GM12892 (cell line): ENCODE results near the gene CCDC148.
"Not testable (repeated sequence)": the region's sequence is repeated elsewhere in the genome, so short reads cannot be mapped to it uniquely, and the experiment has no call there.

ENCODE experiments used
- DNase-seq: peaks from one replicate; pipeline ENCODE4 v3.0.0; 2011; ENCODE audit not compliant: insufficient read length
- FAIRE-seq: peaks from 2 replicates; lab custom pipeline; 2011; peaks lifted over from hg19 to GRCh38; lab: Jason Lieb, UNC
- POLR2A ChIP-seq: IDR thresholded peaks from 2 replicates; pipeline ENCODE4 v1.6.1; 2011; ENCODE audit warnings: low read depth, low read length, control low read depth
- POLR2AphosphoS5 ChIP-seq: IDR thresholded peaks from 2 replicates; pipeline ENCODE4 v1.6.1; 2011; ENCODE audit warnings: low read depth, low read length, control low read depth
- TAF1 ChIP-seq: IDR thresholded peaks from 2 replicates; pipeline ENCODE4 v1.6.1; 2011; ENCODE audit warnings: low read depth, mild to moderate bottlenecking, control low read depth, low read length, borderline replicate concordance

Gene CCDC148

DNA sequence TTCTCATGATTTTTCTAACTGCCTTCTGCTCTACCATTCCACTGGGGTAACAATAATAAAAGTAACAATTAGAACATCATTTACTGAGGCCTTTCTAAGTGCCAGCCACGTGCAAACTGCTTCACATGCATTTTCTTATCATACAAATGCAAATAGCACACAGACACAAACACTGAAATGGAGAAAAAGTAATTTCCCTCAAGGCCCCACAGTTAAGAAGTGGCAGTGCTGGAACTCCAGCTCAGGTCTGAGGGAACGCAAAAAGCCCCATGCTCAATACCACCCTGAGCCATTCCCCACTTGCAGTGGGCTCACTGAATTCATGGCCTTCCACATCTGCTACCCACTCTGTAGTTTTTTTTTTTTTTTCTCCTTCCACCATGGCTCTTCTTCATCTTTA lies 214.3 kb downstream of the CCDC148 start:
- no peak for FAIRE-seq
- no peak for DNase-seq
- TF ChIP-seq POLR2A: no peak
- TF ChIP-seq TAF1: no peak
- TF ChIP-seq POLR2AphosphoS5: no peak

DNA sequence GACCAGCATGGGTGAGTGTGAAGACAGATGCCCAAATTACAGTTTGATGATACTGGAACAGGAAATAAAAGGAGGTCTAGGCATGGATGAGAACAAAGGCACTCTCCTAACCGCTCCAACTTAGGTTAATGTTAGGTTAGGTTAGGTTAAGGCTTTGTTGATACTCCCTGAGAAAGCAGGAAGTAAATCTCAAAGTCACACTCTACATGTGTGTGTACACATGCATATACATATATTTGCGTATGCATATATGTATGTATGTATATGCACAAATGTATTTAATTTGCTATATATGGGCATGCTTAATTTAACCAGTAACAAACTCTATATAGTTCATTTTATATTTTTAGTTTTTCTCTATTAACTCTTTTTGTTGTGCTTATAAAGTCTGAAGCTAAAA lies 215.6 kb downstream of the CCDC148 start:
- DNase-seq: no peak
- no peak for FAIRE-seq
- TF ChIP-seq TAF1: no peak
- TF ChIP-seq POLR2A: no peak

DNA sequence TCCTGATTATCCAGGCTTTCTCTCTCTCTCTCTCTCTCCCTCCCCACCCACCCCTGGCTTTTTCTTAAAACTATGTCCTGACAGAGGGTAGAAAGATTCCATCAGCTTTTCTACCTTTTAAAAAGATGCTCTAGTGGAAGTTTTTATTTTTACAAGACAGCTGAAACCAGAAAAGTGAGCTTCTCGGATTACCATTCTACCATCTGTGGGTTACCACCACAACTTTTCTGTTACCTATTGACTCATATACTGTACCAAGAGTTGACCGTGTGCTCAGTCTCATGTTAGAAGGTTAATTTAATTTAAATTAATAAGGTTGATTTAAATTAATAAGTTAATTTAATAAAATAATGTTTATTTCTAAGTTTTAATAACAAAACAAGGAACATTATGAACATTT lies 217.3 kb downstream of the CCDC148 start:
- DNase-seq: no peak
- no peak for FAIRE-seq
- TF ChIP-seq POLR2AphosphoS5 (no peak), TAF1 (no peak), POLR2A (no peak)

DNA sequence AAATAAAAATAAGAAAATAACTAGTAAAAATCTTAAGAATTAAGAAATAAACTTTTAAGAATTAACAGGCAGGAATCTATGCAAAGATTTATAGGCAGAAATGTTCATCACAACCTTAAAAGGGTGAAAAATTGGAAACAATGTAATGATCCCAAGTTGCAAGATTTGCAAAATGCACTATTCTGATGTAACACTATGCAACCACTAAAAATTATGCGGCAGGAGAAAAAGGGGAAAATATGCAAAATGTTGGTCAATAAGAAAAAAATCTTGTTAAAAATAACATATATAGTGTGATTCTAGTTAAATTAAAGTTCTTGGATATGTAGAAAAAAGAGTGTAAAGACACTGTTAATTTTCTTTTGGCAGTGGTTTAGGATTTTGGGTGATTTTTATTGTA lies 222.1 kb downstream of the CCDC148 start:
- no peak for DNase-seq
- TF ChIP-seq POLR2A (no peak), TAF1 (no peak), POLR2AphosphoS5 (no peak)
- no peak for FAIRE-seq

DNA sequence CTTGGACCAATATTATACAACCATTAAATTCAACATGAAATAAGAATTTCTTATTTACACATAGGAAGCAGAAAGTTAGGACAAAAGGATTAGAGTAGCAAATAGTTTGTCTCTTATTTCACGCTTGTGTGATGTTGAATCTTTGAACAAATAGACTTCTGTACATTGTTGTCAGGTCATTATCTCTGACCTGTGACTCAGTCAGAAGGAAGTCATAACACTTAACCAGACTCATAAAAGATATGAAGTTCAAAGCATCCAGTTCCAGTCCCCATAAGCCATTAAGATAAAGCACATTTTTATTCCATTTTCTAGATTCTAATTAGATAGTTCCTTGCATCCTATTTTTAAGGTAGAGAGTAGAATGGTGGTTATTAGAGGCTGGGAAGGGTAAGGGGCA lies 224.1 kb downstream of the CCDC148 start:
- DNase-seq (no peak), FAIRE-seq (no peak)
- TF ChIP-seq TAF1 (no peak), POLR2A (no peak), POLR2AphosphoS5 (no peak)

DNA sequence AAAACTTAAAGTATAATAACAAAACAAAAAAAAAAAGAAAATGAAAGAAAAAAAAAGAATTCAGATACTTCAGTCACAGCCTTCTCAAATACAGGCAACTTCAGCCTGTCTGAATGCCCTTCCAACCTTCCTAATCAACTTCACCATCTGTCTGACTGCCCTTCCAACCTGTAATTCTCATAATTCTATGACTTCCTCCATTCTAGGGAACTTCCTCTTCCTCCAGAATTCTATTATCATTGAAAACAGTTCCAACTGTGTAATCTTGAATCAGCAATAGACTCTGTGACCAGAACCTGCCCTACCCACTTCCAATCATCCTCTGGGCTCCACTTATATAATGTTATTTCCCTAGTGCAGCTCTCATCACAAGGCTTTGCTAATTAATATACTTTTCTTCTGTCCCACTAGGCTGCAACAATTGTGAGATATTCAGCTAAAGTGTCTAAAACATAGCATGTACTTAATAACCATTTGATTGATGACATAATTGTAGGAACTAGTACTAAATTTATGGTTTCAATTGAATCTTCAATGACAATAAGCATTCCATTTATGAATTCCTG lies 227.5 kb downstream of the CCDC148 start:
- no peak for DNase-seq
- TF ChIP-seq TAF1: no peak
- no peak for TF ChIP-seq POLR2AphosphoS5
- TF ChIP-seq POLR2A: no peak
- no peak for FAIRE-seq

DNA sequence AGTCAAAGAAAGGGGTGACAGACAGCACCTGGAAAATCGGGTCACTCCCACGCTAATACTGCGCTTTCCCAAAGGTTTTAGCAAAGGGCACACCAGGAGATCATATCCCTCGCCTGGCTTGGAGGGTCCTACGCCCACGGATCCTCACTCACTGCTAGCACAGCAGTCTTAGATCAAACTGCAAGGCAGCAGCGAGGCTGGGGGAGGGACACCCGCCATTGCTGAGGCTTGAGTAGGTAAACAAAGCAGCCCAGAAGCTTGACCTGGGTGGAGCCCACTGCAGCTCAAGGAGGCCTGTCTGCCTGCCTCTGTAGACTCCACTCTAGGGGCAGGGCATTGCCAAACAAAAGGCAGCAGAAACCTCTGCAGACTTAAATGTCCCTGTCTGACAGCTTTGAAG lies 233.5 kb downstream of the CCDC148 start:
- DNase-seq, FAIRE-seq: not testable (repeated sequence)

DNA sequence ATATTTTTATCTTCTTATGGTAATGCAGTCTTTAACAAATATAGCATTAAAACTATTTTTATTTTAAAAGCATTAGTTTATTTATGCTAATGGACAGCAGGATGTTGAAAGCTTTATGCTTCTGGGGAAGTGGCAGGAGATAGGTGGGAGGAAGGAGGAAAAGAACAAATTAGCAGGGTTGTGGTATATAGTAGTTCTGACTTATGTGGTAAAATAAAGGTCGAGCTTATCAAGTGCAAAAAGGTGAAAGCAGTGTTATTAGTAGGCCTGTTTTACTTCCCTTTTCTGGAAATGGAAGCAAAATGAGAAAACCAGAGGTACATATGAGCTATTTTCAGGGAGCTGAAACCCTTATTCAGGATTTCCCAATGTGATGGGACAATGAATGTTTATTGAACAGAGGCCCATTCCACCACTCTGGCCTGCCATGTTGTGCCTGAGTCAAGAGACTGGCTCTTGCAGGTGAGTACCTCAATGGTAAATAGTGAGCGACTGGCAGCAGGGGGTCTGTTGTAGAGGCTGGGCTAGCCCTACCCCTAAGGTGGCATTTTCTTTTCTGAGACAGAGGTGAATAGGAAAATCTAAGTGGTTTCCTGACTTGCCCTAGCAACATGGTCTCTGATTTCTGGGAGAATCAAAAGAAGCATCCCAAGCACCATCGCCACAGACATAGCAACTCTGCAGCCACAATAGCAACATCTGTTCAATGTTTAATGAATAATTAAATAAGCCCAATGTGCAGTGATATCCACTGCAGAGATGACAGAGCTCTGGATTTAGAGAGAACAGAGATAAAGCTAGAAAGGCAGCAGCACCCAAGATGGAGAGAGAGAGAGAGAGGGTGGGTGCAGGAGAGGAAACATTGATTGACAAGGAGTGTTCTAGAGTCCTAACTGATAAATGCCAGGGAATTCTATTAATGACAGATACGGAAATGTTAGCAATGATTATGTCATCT lies 235.2 kb downstream of the CCDC148 start:
- FAIRE-seq (no peak), DNase-seq (no peak)
- TF ChIP-seq POLR2A (no peak), TAF1 (no peak), POLR2AphosphoS5 (no peak)

DNA sequence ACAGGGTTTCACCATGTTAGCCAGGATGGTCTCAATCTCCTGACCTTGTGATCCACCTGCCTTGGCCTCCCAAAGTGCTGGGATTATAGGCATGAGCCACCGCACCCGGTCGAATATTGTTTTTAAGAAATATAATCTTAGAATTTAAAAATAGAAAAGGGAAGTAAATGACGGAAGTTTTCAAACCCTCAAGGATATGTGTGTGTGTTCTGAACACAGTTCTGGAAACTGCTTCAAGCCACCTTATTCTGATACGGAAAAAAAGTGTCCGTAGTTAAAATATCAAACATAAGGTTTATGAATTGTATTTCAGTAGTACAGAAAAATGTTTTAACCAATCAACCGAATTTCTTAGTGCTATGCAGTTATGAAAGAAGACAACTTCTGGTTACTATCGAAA lies 239.0 kb downstream of the CCDC148 start:
- FAIRE-seq (no peak), DNase-seq (no peak)
- TF ChIP-seq POLR2A (no peak), POLR2AphosphoS5 (no peak), TAF1 (no peak)

DNA sequence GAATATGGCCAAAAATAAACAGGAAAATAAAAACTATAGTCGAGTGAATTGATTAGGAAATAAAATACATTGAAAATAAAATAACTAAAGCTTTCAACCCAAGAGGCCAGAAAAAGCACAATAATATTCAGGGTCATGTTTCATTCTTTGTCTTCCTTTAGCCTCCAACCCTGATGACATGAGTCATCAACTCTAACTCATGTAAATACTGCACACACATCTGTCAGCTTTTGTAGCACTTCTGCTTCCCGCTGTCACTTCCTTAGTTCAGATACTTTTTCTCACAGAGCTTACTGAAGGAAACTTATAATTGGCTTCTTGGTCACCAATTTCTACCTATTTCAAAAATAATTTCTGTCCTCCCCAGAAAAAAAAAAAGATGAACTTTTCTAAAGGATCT lies 242.1 kb downstream of the CCDC148 start:
- DNase-seq (no peak), FAIRE-seq (no peak)
- no peak for TF ChIP-seq TAF1
- no peak for TF ChIP-seq POLR2AphosphoS5
- no peak for TF ChIP-seq POLR2A

DNA sequence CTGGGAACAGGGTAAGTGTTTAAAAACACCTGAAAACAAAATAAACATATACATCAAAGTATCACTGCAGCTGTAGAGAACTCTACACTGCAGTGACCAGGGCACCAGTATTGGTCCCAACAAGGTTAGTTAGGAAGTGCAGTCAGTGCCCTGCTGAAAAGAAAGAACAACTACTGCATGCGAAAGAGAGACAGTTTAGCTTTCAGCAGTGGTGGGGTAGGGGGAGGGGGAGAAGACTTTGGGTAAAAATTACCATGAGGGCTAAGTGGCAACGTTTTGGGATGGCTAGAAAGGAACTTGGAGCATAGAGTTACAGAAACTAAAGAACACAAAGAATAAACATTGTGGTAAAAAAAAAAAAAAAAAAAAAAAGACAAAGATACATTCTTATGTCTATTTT lies 242.8 kb downstream of the CCDC148 start:
- DNase-seq (no peak), FAIRE-seq (no peak)
- TF ChIP-seq TAF1 (no peak), POLR2A (no peak), POLR2AphosphoS5 (no peak)

DNA sequence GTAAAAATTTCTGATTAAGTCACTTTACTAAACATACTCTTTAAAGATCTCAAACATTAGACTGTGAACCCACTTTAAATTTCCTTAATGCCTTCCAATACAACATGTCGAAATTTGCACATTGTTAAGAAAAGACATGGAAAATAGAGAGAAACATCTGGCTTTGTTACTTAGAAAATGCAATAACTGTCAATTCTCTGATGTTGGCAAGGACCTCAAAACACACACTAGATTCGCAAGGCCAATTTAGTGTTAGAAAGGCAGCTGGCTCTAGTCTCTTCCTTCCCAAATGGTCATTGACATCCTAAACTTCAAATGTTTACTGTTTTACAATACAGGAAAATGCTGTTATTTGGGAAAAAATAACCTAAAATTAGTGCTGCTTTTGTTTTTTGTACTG lies 244.3 kb downstream of the CCDC148 start:
- FAIRE-seq (no peak), DNase-seq (no peak)
- TF ChIP-seq TAF1 (no peak), POLR2AphosphoS5 (no peak), POLR2A (no peak)
